Heart left ventricle (tissue), 16 donors: ENCODE results near the gene TTLL7. TPM values are rescaled to one million over a fixed set of nuclear protein-coding genes. Genes with fewer than 3 reads are reported as not detected.

Source experiments
- ATAC-seq, 4 donors: fragments of 200-7000 bp; cut with Tn5 transposase; one replicate each; pipeline ENCODE4 v1.9.1; 2020 to 2022; ENCODE audit warnings: moderate library complexity in 4 of 4, mild to moderate bottlenecking in 3 of 4, moderate number of reproducible peaks in 1 of 4
- DNase-seq, 5 donors: peaks; one replicate each; pipeline ENCODE4 v3.0.0-alpha.2; 2020
- H3K27ac ChIP-seq, 12 donors: fragments of 200-600 bp; sonication (generic) in 4 of 12; one replicate each; pipeline versions ENCODE4 v1.5.0 to v1.8.0; 2016 to 2022; ENCODE audit warnings: mild to moderate bottlenecking in 2 of 12
- H3K27me3 ChIP-seq, 9 donors: fragments of 200-600 bp; sonication (generic) in 2 of 9; one replicate each; pipeline versions ENCODE4 v1.5.1 to v1.8.0; 2016 to 2022; ENCODE audit warnings: mild to moderate bottlenecking in 3 of 9
- H3K36me3 ChIP-seq, 9 donors: fragments of 200-600 bp; sonication (generic) in 2 of 9; one replicate each; pipeline versions ENCODE4 v1.5.0 to v1.8.0; 2018 to 2022; ENCODE audit warnings: mild to moderate bottlenecking in 2 of 9
- H3K4me1 ChIP-seq, 12 donors: fragments of 200-600 bp; sonication (generic) in 4 of 12; one replicate each; pipeline versions ENCODE4 v1.5.0 to v1.8.0; 2016 to 2022; ENCODE audit warnings: mild to moderate bottlenecking in 3 of 12
- H3K4me3 ChIP-seq, 12 donors: fragments of 200-600 bp; sonication (generic) in 4 of 12; one replicate each; pipeline versions ENCODE4 v1.5.0 to v1.8.0; 2017 to 2022; ENCODE audit warnings: mild to moderate bottlenecking in 9 of 12, moderate library complexity in 4 of 12
- H3K9me3 ChIP-seq, 12 donors: fragments of 200-600 bp; sonication (generic) in 4 of 12; one replicate each; pipeline versions ENCODE4 v1.5.0 to v1.8.0; 2016 to 2022; ENCODE audit warnings: mild to moderate bottlenecking in 1 of 12
- POLR2A ChIP-seq, 2 donors: fragments of 450-650 bp; IDR thresholded peaks; one replicate each; pipeline ENCODE4 v1.6.1; 2017; ENCODE audit warnings: antibody characterized with exemption in 2 of 2, mild to moderate bottlenecking in 2 of 2, moderate library complexity in 2 of 2
- WGBS, 4 donors: extraction: QIAGEN DNeasy Blood & Tissue Kit in 2 of 4; methylation state at CpG; one replicate each; pipeline versions ENCODE4 v1.1.5 to v1.1.7; 2013 to 2018; 5-methylcytosine and 5-hydroxymethylcytosine counted together
- intact Hi-C, 10 donors: fragments of 100-400 bp; cut with DNase I; formaldehyde crosslinking; loops; one replicate each; pipeline versions ENCODE4 v1.11.1 to v1.14.2; 2022
- polyA plus RNA-seq, 2 donors: library from polyadenylated mRNA; stranded (reverse); fragments of 200-250 nt; gene quantifications; one replicate each; pipeline ENCODE4 v1.2.3, GENCODE V29; 2013
- total RNA-seq, 9 donors: library from RNA; depleted of rRNA in 2 of 9; stranded (reverse); fragments of >200 nt in 2 of 9; fragmentation: NEBNext Ultra II Directional in 3 of 9; extraction: Animal tissue kit (Norgen Biotek cat#: 25700) in 3 of 9; gene quantifications; one replicate each; pipeline versions ENCODE4 v1.1.0 to v1.2.4, GENCODE V29; 2016 to 2023
- TF ChIP-seq, protein P1 (sequence below), 12 donors: fragments of 200-600 bp; sonication (generic) in 4 of 12; IDR thresholded peaks; one replicate each; pipeline versions ENCODE4 v1.5.0 to v1.8.0; 2018 to 2022; ENCODE audit warnings: antibody characterized with exemption in 12 of 12, mild to moderate bottlenecking in 5 of 12
- donor health status: ischemic (EF 13 %, LVEDD 7.1; RV severe dilation, severe dysfunction).
- donor health status: healthy with polysubstance abuse.
- donor health status: DM: no; HTN: yes; CAD: no.
- donor health status: DM: no; HTN: no; CAD: no.
- donor health status: ischemic (EF 25% LVEDD 6.9; RV normal size, moderate dysfunction).
- donor health status: ischemic (EF 25% LVEDD 5.7; RV mildly dilated, moderate dysfunction).
- donor health status: healthy.
- donor health status: DM: yes; HTN: yes; CAD: no.
- donor health status: ischemic (EF 35%, LVEDD 5.7; RV mildly dilated, moderate dysfunction).
- donor health status: nonischemic (EF 11% LVEDD 7.7; RV severe dilation, severe dysfunction).
- donor health status: DM: yes; HTN: yes; CAD: no.
- donor health status: PGD.
- donor health status: ischemic (EF 29% LVEDD 5.4; RV normal size, mild dysfunction).
- donor health status: nonischemic (EF 23%, LVEDD 6.1; RV moderate dilation, normal function).

Gene TTLL7
- total and polyA plus RNA-seq, 11 donors, result 0.87 to 12.8 (median 3.2) TPM

DNA sequence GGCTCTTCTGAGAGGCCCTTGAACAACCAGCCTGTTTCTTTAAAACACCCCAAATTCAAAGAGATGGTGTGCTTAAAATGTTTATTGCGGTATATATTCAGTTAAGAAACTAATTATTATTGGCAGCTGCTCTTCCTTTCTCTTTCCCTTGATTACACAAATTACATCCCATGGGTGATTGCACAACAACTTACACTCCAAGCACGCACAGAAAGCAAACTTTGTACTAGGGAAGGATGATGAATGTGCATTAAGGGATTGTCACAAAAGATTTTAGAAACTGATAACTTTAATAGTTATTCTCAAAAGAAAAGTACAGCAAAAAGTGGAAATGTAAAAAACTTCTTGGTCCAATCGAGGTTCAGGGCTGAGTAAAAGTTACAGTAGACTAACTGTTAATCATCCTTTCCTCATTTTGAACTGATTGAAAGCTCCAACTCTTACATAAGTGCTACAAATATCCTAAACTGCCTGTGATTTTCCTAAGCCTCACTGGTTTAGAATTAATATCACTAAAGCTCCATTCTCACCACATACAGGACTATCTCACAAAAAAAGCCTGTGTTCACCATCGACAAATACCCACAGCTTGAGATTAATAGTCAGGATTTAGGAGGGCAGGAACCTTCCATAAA lies 153.4 kb downstream of the TTLL7 start:
- H3K4me1 ChIP-seq, result no peaks in the 10 kb centered on the region
- TF ChIP-seq, protein P1, sequence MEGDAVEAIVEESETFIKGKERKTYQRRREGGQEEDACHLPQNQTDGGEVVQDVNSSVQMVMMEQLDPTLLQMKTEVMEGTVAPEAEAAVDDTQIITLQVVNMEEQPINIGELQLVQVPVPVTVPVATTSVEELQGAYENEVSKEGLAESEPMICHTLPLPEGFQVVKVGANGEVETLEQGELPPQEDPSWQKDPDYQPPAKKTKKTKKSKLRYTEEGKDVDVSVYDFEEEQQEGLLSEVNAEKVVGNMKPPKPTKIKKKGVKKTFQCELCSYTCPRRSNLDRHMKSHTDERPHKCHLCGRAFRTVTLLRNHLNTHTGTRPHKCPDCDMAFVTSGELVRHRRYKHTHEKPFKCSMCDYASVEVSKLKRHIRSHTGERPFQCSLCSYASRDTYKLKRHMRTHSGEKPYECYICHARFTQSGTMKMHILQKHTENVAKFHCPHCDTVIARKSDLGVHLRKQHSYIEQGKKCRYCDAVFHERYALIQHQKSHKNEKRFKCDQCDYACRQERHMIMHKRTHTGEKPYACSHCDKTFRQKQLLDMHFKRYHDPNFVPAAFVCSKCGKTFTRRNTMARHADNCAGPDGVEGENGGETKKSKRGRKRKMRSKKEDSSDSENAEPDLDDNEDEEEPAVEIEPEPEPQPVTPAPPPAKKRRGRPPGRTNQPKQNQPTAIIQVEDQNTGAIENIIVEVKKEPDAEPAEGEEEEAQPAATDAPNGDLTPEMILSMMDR (IDR thresholded peaks at IDR 0.05), result no peak
- no peaks in the 10 kb centered on the region for H3K27me3 ChIP-seq
- intact Hi-C loops, result no loop called here
- no peak overlapping the region for H3K4me3 ChIP-seq
- DNase-seq, result no peak
- no peaks in the 10 kb centered on the region for H3K9me3 ChIP-seq
- no peaks in the 10 kb centered on the region for H3K36me3 ChIP-seq
- H3K27ac ChIP-seq, result no peak overlapping the region
- no peak for ATAC-seq
- whole genome bisulfite sequencing, 4 donors, result 69 to 78% (median 73%) methylated on average over 4 of the region's 4 CpGs

DNA sequence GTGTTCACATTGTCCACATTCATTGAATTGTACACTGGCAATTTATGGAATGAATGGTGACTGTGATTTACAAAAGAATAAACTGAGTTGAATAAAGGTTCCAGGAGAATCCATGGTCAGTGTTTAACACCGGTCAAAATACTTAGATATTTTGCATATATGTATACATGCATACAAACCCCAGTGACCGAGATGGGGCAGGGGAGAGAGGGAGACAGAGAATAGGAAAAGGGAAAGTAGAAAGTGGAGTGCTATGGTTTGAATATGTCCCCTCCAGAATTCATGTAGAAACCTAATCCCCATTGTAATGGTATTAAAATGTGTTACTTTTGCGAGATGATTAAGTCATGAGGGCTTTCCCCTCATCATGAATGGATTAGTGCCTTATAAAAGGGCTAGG lies 154.4 kb downstream of the TTLL7 start:
- Histone ChIP-seq H3K4me1 (no peaks in the 10 kb centered on the region), H3K27ac (no peak overlapping the region), H3K9me3 (no peaks in the 10 kb centered on the region), H3K4me3 (no peak overlapping the region), H3K36me3 (no peaks in the 10 kb centered on the region), H3K27me3 (no peaks in the 10 kb centered on the region)
- WGBS, 4 donors, result 88 to 97% (median 94%) methylated on average over 3 of the region's 3 CpGs
- no peak for ATAC-seq
- DNase-seq, result no peak
- intact Hi-C loops, result no loop called here
- TF ChIP-seq POLR2A (IDR thresholded peaks at IDR 0.05), result no peak
- TF ChIP-seq, protein P1 (IDR thresholded peaks at IDR 0.05), result no peak

DNA sequence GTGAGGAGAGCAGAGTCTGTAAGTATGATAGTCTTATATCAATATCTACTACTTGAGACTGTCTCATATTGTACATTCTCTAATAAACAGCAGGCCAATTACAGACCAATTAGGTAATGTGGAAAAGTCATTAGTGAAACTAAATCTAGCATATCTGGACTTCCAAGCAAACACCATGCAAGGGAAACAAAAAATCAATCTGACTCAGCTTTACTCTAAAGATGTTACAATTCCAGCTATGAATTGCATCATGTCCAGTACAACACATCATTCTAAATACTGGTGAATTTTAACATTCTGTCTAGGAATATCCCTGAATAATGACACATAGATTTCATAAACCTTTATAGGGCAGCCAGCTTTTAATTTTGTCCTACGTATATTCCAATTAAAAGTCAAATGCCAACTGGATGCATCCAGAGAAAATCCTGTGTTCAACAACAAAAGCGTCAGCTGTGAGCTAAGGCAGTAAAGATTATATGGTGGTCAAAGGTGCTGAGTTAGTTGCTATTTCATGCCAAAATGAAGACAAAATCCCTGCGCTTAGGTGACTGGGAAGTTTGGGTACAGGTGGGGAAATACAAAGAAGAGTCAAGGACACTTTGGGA lies 159.3 kb downstream of the TTLL7 start:
- TF ChIP-seq, protein P1 (IDR thresholded peaks at IDR 0.05), result no peak
- TF ChIP-seq POLR2A (IDR thresholded peaks at IDR 0.05), result no peak

DNA sequence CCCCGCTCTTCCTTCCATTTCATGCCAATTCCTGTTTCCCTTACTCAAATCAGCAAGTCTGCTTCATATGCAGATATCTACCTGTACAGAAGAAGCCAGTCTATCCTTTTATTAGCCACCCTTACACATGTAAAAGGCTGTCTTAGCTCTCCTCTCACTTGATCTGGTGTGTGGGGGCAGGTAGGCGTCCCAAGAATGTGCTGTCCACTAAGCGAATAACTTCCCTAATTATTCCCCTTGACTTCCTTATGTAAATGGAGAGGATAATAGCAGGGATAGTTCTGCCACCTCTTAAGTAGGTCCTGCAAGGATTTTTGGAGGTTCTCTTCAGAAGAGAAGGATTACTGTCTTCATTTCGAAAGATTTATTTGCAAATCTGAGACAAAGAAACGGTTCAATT lies 160.4 kb downstream of the TTLL7 start:
- WGBS, 4 donors, result 76 to 96% (median 84%) methylated on average over 5 of the region's 5 CpGs
- Histone ChIP-seq H3K27me3 (no peaks in the 10 kb centered on the region), H3K9me3 (no peaks in the 10 kb centered on the region), H3K4me1 (no peaks in the 10 kb centered on the region), H3K36me3 (no peaks in the 10 kb centered on the region), H3K4me3 (no peak overlapping the region), H3K27ac (no peak overlapping the region)
- intact Hi-C loops, result no loop called here
- DNase-seq, result no peak
- no peak for TF ChIP-seq POLR2A (IDR thresholded peaks at IDR 0.05)
- TF ChIP-seq, protein P1 (IDR thresholded peaks at IDR 0.05), result no peak
- no peak for ATAC-seq

More for the DNA sequence above, 159.3 kb downstream of the TTLL7 start:
- WGBS, 4 donors, result 93 to 98% (median 95%) methylated on average over 3 of the region's 3 CpGs
- intact Hi-C loops, result no loop called here
- Histone ChIP-seq H3K36me3 (no peaks in the 10 kb centered on the region), H3K4me1 (no peaks in the 10 kb centered on the region), H3K9me3 (no peaks in the 10 kb centered on the region), H3K27ac (no peak overlapping the region), H3K27me3 (no peaks in the 10 kb centered on the region), H3K4me3 (no peak overlapping the region)
- DNase-seq, result no peak
- ATAC-seq, result no peak
